Large intestine (tissue), 3 donors: ENCODE measurements around the gene ST14. TPM values are rescaled to one million over a fixed set of nuclear protein-coding genes. Genes with fewer than 3 reads are reported as not detected.

ENCODE experiments used
- DNase-seq, 2 donors: peaks; one replicate each; pipeline versions ENCODE4 v3.0.0 to v3.0.0-alpha.2; 2013
- H3K27ac ChIP-seq: one replicate; pipeline ENCODE4 v1.5.1; 2013; ENCODE audit warnings: low read length
- H3K27me3 ChIP-seq: 2 replicates; pipeline ENCODE4 v1.6.1; 2013; ENCODE audit warnings: low read length; ENCODE audit not compliant: control insufficient read depth, insufficient read depth
- H3K36me3 ChIP-seq: 2 replicates; pipeline ENCODE4 v1.6.1; 2013; ENCODE audit warnings: low read length; ENCODE audit not compliant: control insufficient read depth, insufficient read depth
- H3K4me1 ChIP-seq: one replicate; pipeline ENCODE4 v1.6.1; 2013; ENCODE audit warnings: low read length; ENCODE audit not compliant: control insufficient read depth, insufficient read depth
- H3K4me3 ChIP-seq: one replicate; pipeline ENCODE4 v1.5.1; 2013; ENCODE audit warnings: low read length
- H3K9me3 ChIP-seq: one replicate; pipeline ENCODE4 v1.6.1; 2013; ENCODE audit warnings: mild to moderate bottlenecking, low read depth, low read length, moderate library complexity; ENCODE audit not compliant: control insufficient read depth
- WGBS: methylation state at CpG from one replicate; pipeline ENCODE4 v1.1.5; 2013; ENCODE audit warnings: low lambda C conversion rate; ENCODE audit not compliant: insufficient coverage; 5-methylcytosine and 5-hydroxymethylcytosine counted together
- polyA plus RNA-seq: library from polyadenylated mRNA; unstranded; fragments of 120-200 nt; gene quantifications from one replicate; pipeline ENCODE4 v1.2.1, GENCODE V29; 2013

The ST14 gene
- polyA plus RNA-seq, 1 donor = 164 TPM

DNA sequence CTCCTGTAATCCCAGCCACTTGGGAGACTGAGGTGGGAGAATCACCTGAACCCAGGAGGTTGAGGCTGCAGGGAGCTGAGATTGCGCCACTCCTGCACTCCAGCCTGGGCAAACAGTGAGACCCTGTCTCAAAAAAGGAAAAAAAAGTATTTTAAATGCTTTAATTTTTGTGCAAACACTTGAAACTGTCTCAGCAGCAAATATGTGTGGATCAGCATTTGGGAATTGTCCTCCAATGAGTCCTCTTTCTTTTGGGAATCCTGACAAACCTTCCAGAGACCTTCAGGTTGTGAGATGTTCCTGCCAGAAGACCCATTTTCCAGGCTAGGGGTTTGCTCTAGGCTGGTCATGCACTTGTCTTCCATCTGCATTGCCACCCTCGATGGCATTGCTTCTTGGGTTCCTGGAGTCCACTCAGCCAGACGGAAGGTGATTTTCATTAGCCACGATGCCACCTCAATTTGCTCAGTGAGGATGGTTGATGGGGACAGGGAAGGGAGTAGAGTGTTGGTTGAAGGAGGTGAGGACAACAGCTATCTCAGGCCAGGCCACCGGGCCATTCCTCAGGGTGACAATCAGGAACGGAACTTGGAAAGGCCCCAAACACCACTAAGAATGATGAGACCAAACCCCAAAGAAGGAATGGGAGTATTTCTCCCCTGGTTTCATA is 55.4 kb downstream of the ST14 start:
- no peak overlapping the region for H3K27ac ChIP-seq
- H3K27me3 ChIP-seq = no peaks in the 10 kb centered on the region
- no peak overlapping the region for H3K4me3 ChIP-seq
- no peaks in the 10 kb centered on the region for H3K9me3 ChIP-seq
- no peak for DNase-seq
- H3K4me1 ChIP-seq = peaks cover 21% of the 10 kb centered on the region
- H3K36me3 ChIP-seq = peaks cover 30% of the 10 kb centered on the region
- WGBS = no CpG with 5 or more reads among the region's 6 CpGs

DNA sequence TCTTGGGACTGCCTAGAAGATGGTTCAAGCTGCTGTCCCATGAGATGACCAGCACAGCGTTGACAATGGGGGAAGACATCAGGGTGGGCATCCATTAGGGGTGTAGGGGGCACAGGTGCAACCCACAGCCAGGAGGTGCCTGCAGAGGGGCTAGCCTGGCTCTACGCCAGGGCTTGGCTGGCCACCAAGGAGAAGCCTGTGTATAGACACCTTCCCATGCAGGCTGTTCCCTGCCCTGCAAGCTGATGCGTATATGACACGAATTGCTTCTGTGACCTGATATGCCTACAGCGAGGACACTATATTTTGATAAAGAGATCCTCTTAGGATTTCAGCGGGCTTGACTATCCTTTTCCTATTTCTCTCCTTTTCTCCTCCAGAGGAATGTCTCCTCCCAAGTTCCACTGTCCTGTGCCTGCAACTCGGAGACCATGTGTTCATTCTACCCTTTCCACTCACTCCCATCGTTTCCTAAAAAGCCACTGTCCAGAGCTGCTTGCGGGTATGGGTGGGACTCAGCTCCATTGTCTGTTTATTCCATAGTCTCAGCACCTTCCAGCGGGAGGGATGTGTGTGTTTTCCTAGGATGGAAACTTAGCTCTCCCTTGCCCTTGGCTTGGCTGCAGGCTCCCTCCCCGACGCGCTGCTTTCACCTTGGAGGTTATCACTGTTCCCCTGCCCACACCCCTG is 56.1 kb downstream of the ST14 start:
- H3K27ac ChIP-seq = no peak overlapping the region
- H3K9me3 ChIP-seq = no peaks in the 10 kb centered on the region
- H3K36me3 ChIP-seq = peaks cover 23% of the 10 kb centered on the region
- no peaks in the 10 kb centered on the region for H3K27me3 ChIP-seq
- H3K4me1 ChIP-seq = peaks cover 27% of the 10 kb centered on the region
- DNase-seq = no peak
- no peak overlapping the region for H3K4me3 ChIP-seq
- no CpG with 5 or more reads among the region's 13 CpGs for WGBS

- Histone ChIP-seq H3K4me3 (no peak overlapping the region), H3K27me3 (no peaks in the 10 kb centered on the region), H3K36me3 (peaks cover 20% of the 10 kb centered on the region), H3K9me3 (no peaks in the 10 kb centered on the region), H3K27ac (no peak overlapping the region), H3K4me1 (peaks cover 32% of the 10 kb centered on the region)
- DNase-seq = no peak
- WGBS = no CpG with 5 or more reads among the region's 4 CpGs
Observed at GRCh38 chr11:130216221-130216550, 56.6 kb downstream of the ST14 start.

GRCh38 chr11:130216591-130217132 is 57.1 kb downstream of the ST14 start:
- Histone ChIP-seq H3K9me3 (no peaks in the 10 kb centered on the region), H3K27ac (no peak overlapping the region), H3K4me1 (peaks cover 33% of the 10 kb centered on the region), H3K27me3 (no peaks in the 10 kb centered on the region), H3K36me3 (peaks cover 16% of the 10 kb centered on the region), H3K4me3 (no peak overlapping the region)
- no CpG with 5 or more reads among the region's 17 CpGs for WGBS
- peak; percentile 19 to 39 for DNase-seq

GRCh38 chr11:130217133-130218031 is 57.8 kb downstream of the ST14 start:
- Histone ChIP-seq H3K9me3 (no peaks in the 10 kb centered on the region), H3K36me3 (peaks cover 9% of the 10 kb centered on the region), H3K27ac (no peak overlapping the region), H3K4me3 (no peak overlapping the region), H3K27me3 (no peaks in the 10 kb centered on the region), H3K4me1 (peaks cover 33% of the 10 kb centered on the region)
- WGBS = 100% methylated on average over 2 of the region's 21 CpGs
- no peak for DNase-seq

- Histone ChIP-seq H3K4me1 (peaks cover 25% of the 10 kb centered on the region), H3K36me3 (peaks cover 7% of the 10 kb centered on the region), H3K9me3 (no peaks in the 10 kb centered on the region), H3K4me3 (no peak overlapping the region), H3K27ac (no peak overlapping the region), H3K27me3 (no peaks in the 10 kb centered on the region)
- DNase-seq = no peak
- no CpG with 5 or more reads among the region's 14 CpGs for WGBS
Observed at GRCh38 chr11:130218501-130219070, 59.0 kb downstream of the ST14 start.

- DNase-seq = no peak
- no peaks in the 10 kb centered on the region for H3K9me3 ChIP-seq
- H3K27ac ChIP-seq = no peak overlapping the region
- H3K27me3 ChIP-seq = no peaks in the 10 kb centered on the region
- H3K36me3 ChIP-seq = peaks cover 6% of the 10 kb centered on the region
- no CpG with 5 or more reads among the region's 8 CpGs for WGBS
- peaks cover 25% of the 10 kb centered on the region for H3K4me1 ChIP-seq
- H3K4me3 ChIP-seq = no peak overlapping the region
Observed at GRCh38 chr11:130219148-130219547, 59.6 kb downstream of the ST14 start.

DNA sequence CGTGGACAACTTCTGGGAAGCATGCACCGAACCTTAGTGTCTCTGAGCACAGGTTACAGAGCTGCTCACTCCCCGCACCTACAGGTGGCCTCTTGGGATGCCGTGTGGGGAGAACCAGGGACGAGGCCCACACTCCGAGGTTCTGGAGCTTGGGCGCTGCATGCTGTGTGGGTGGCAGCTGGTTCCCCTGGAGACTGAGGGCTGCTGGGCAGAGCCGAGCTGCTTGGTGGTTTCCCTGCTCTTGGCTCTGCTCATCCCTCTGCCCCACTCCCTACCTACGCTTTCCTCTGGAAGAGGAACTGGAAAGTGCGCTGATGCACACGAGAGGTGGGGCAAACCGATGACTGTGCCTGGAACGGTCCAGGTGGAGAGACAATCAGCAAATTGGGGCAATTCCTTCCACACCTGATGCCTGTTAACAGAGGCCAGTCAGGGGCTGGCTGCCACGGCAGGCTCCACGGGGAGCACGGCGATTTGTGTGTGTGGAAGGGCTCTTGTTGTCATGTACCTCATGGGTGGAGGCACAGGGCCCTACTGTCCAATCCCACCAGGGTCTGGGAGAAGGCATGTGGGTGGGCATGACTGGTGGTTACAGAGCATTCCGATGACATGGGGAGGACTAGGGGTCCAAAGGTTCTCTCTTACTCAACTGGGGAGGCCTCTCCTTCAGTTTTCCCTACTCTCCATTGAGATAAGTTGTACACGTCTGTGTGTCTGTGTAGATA is 60.9 kb downstream of the ST14 start:
- H3K27ac ChIP-seq = peak overlapping the region; percentile 44
- WGBS = no CpG with 5 or more reads among the region's 19 CpGs
- H3K36me3 ChIP-seq = no peaks in the 10 kb centered on the region
- H3K4me1 ChIP-seq = peaks cover 25% of the 10 kb centered on the region
- no peaks in the 10 kb centered on the region for H3K9me3 ChIP-seq
- no peak overlapping the region for H3K4me3 ChIP-seq
- peak; percentile 69 to 86 for DNase-seq
- H3K27me3 ChIP-seq = no peaks in the 10 kb centered on the region

DNA sequence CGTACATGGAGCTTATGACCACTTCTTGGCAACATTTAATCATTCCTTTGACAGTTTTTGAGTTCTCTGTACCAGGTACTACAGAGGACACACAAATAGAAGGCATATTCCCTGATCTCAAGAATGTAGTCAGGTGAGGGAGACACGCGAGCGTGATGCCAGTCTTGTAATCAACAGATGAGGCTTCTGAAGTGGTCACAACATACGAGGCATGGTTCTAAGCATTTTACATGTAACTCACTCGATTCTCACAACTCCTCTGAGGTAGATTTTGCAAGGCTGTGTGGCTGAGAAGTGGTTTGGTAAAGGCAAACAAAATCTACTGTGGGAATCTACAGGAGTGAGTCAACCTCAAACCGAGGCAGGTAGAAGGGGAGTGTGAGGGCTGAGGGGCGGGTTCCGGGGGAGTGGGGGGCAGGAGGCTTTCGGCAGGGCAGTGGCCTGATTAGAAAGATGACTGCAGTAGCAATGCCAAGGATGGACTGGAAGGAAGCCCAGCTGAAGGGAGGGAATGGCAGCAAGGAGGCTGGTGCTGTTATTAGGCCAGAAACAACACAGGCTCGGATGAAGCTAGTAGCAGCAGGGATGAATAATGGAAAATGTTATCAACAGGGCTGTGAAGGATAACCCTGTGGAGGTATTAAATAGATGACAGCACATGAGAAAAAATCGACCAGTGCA is 63.8 kb downstream of the ST14 start:
- Histone ChIP-seq H3K36me3 (no peaks in the 10 kb centered on the region), H3K4me3 (no peak overlapping the region), H3K4me1 (peaks cover 12% of the 10 kb centered on the region), H3K27ac (no peak overlapping the region), H3K9me3 (no peaks in the 10 kb centered on the region), H3K27me3 (no peaks in the 10 kb centered on the region)
- 74% methylated on average over 5 of the region's 12 CpGs for WGBS
- no peak for DNase-seq
